Astrocyte (in vitro differentiated cells and primary cell): Measurements from ENCODE around the gene ZSCAN10. TPM values are rescaled to one million over a fixed set of nuclear protein-coding genes. Genes with fewer than 3 reads are reported as not detected.

Source experiments
- DNase-seq: peaks from one replicate; pipeline ENCODE4 v3.0.0-alpha.2; 2010; ENCODE audit warnings: low read depth
- FAIRE-seq: peaks from 2 replicates; lab custom pipeline; 2011; peaks lifted over from hg19 to GRCh38; lab: Jason Lieb, UNC
- H2AFZ ChIP-seq: 2 replicates; pipeline ENCODE4 v1.6.0; 2012; ENCODE audit warnings: low read depth, low read length, inconsistent platforms
- H3K27ac ChIP-seq: 2 replicates; pipeline ENCODE4 v1.5.1; 2011; ENCODE audit warnings: low read depth, low read length, inconsistent platforms
- H3K27me3 ChIP-seq: 2 replicates; pipeline ENCODE4 v1.6.0; 2011; ENCODE audit warnings: low read length, inconsistent platforms; ENCODE audit not compliant: insufficient read depth
- H3K36me3 ChIP-seq: 2 replicates; pipeline ENCODE4 v1.5.1; 2011; ENCODE audit warnings: low read length, inconsistent platforms; ENCODE audit not compliant: insufficient read depth
- H3K4me1 ChIP-seq: 2 replicates; pipeline ENCODE4 v1.5.1; 2011; ENCODE audit warnings: low read length, inconsistent platforms; ENCODE audit not compliant: insufficient read depth
- H3K4me2 ChIP-seq: 2 replicates; pipeline ENCODE4 v1.6.0; 2012; ENCODE audit warnings: low read length, inconsistent platforms
- H3K4me3 ChIP-seq: 2 replicates; pipeline ENCODE4 v1.5.1; 2011; ENCODE audit warnings: low read depth, mild to moderate bottlenecking, low read length, inconsistent platforms; ENCODE audit not compliant: insufficient read depth
- H3K79me2 ChIP-seq: 2 replicates; pipeline ENCODE4 v1.6.0; 2012; ENCODE audit warnings: mild to moderate bottlenecking, low read length, inconsistent platforms; ENCODE audit not compliant: insufficient read depth
- H3K9ac ChIP-seq: 2 replicates; pipeline ENCODE4 v1.6.0; 2012; ENCODE audit warnings: mild to moderate bottlenecking, low read length, inconsistent platforms
- H3K9me3 ChIP-seq: 2 replicates; pipeline ENCODE4 v1.5.1; 2012; ENCODE audit warnings: low read depth, mild to moderate bottlenecking, low read length, inconsistent platforms; ENCODE audit not compliant: insufficient read depth
- H4K20me1 ChIP-seq: 2 replicates; pipeline ENCODE4 v1.6.0; 2012; ENCODE audit warnings: low read length, inconsistent platforms; ENCODE audit not compliant: insufficient read depth
- H3K27ac Mint-ChIP-seq: one replicate; pipeline ENCODE4 v1.8.0; 2021; ENCODE audit warnings: mild to moderate bottlenecking, mixed read lengths; ENCODE audit not compliant: unreplicated experiment
- H3K27me3 Mint-ChIP-seq: one replicate; pipeline ENCODE4 v1.8.0; 2021; ENCODE audit warnings: low read depth, mixed read lengths; ENCODE audit not compliant: unreplicated experiment
- H3K36me3 Mint-ChIP-seq: one replicate; pipeline ENCODE4 v1.8.0; 2021; ENCODE audit warnings: low read depth, mixed read lengths; ENCODE audit not compliant: unreplicated experiment
- H3K4me1 Mint-ChIP-seq: one replicate; pipeline ENCODE4 v1.8.0; 2021; ENCODE audit warnings: low read depth, mixed read lengths; ENCODE audit not compliant: unreplicated experiment
- H3K4me3 Mint-ChIP-seq: one replicate; pipeline ENCODE4 v1.8.0; 2021; ENCODE audit warnings: mild to moderate bottlenecking, moderate library complexity, mixed read lengths; ENCODE audit not compliant: unreplicated experiment
- H3K9me3 Mint-ChIP-seq: one replicate; pipeline ENCODE4 v1.8.0; 2021; ENCODE audit warnings: mild to moderate bottlenecking, mixed read lengths; ENCODE audit not compliant: unreplicated experiment
- EZH2 ChIP-seq: IDR thresholded peaks from 2 replicates; pipeline ENCODE4 v1.6.1; 2012; ENCODE audit warnings: mild to moderate bottlenecking, low read length, inconsistent platforms; ENCODE audit not compliant: insufficient read depth
- total RNA-seq: library from RNA; stranded (reverse); gene quantifications from 2 replicates; pipeline ENCODE4 v1.2.1, GENCODE V29; 2021
- TF ChIP-seq, protein P1 (sequence below): IDR thresholded peaks from 2 replicates; pipeline ENCODE4 v1.5.1; 2011; ENCODE audit warnings: low read depth, mild to moderate bottlenecking, inconsistent platforms, low read length, moderate library complexity; ENCODE audit not compliant: insufficient read depth

ZSCAN10 gene
- total RNA-seq, 1 donor from 2014 or later = 0.25 TPM

DNA sequence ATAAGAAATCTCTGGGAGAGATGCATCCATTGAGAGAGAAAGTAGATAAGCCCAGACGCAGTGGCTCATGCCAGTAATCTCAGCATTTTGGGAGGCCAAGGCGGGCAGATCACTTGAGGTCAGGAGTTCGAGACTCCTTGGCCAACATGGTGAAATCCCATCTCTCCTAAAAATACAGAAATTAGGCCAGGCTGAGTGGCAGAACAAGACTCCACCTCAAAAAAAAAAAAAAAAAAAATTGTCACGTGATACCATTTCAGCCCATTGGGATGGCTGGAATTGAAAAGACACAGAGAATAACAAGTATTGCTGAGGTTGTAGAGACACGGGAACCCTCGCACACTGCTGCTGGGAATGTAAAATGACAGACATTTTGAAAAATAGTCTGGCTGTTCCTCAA is 36.5 kb downstream of the ZSCAN10 start:
- no peak overlapping the region for H3K4me2 ChIP-seq
- Mint-ChIP-seq H3K4me3 (no peak overlapping the region), H3K36me3 (peaks cover under 1% of the 10 kb centered on the region), H3K9me3 (no peaks in the 10 kb centered on the region), H3K4me1 (peaks cover 5% of the 10 kb centered on the region), H3K27me3 (no peaks in the 10 kb centered on the region), H3K27ac (no peak overlapping the region)
- no peaks in the 10 kb centered on the region for H3K79me2 ChIP-seq
- no peak overlapping the region for H2AFZ ChIP-seq
- DNase-seq = no peak
- H3K4me1 ChIP-seq = peaks cover 16% of the 10 kb centered on the region
- no peak overlapping the region for H3K27ac ChIP-seq
- peaks cover 2% of the 10 kb centered on the region for H3K27me3 ChIP-seq
- H3K9me3 ChIP-seq = no peaks in the 10 kb centered on the region
- H4K20me1 ChIP-seq = no peaks in the 10 kb centered on the region
- H3K36me3 ChIP-seq = no peaks in the 10 kb centered on the region
- no peak for FAIRE-seq
- no peak overlapping the region for H3K4me3 ChIP-seq
- no peak overlapping the region for H3K9ac ChIP-seq
- no peak for TF ChIP-seq EZH2
- TF ChIP-seq, protein P1, sequence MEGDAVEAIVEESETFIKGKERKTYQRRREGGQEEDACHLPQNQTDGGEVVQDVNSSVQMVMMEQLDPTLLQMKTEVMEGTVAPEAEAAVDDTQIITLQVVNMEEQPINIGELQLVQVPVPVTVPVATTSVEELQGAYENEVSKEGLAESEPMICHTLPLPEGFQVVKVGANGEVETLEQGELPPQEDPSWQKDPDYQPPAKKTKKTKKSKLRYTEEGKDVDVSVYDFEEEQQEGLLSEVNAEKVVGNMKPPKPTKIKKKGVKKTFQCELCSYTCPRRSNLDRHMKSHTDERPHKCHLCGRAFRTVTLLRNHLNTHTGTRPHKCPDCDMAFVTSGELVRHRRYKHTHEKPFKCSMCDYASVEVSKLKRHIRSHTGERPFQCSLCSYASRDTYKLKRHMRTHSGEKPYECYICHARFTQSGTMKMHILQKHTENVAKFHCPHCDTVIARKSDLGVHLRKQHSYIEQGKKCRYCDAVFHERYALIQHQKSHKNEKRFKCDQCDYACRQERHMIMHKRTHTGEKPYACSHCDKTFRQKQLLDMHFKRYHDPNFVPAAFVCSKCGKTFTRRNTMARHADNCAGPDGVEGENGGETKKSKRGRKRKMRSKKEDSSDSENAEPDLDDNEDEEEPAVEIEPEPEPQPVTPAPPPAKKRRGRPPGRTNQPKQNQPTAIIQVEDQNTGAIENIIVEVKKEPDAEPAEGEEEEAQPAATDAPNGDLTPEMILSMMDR = no peak

DNA sequence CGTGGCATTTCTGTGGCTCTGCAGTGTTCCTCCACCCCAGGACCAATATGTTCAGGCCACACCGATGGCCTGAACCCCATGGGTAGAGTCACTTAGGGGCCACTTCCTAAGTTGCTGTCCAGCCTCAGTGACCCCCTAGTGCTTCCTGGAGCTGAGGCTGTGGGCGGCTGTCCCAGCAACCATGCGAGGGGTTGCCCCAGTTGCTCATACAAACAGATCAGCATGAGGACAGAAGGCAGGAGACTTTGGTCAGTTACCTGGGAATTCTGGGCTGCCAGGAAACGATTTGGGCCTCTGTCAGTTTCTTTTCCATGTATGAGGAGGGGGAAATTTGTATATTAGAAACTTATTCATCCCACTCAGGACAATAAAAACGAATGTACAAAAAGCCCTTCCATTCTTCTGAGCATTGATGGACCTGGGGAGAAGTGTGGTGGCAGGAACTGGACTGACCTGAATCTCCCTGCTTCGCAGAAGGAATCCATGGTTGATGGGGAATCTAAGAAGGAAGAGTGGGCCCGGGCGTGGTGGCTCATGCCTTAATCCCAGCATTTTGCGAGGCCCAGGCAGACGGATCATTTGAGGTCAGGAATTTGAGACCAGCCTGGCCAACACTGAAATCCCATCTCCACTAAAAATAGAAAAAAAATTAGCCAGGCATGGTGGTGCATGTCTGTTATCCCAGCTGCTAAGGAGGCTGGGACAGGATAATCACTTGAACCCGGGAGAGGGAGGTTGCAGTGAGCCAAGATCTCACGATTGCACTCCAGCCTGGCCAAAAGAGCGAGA is 38.6 kb downstream of the ZSCAN10 start:
- H3K36me3 Mint-ChIP-seq = peaks cover 4% of the 10 kb centered on the region
- H3K9me3 Mint-ChIP-seq = no peaks in the 10 kb centered on the region

GRCh38 chr16:3059723-3060242 is 39.3 kb downstream of the ZSCAN10 start:
- H3K27me3 Mint-ChIP-seq = peaks cover 5% of the 10 kb centered on the region
- peak overlapping the region; percentile 73 for H3K4me3 ChIP-seq

More for the DNA sequence above, 38.6 kb downstream of the ZSCAN10 start:
- peaks cover 5% of the 10 kb centered on the region for H3K4me1 Mint-ChIP-seq
- no peak overlapping the region for H2AFZ ChIP-seq
- no peaks in the 10 kb centered on the region for H3K9me3 ChIP-seq
- FAIRE-seq (no peak), DNase-seq (no peak)
- H3K4me3 Mint-ChIP-seq = peak overlapping the region; percentile 84
- no peaks in the 10 kb centered on the region for H3K79me2 ChIP-seq
- peaks cover 2% of the 10 kb centered on the region for H3K27me3 ChIP-seq
- H4K20me1 ChIP-seq = no peaks in the 10 kb centered on the region
- H3K4me2 ChIP-seq = no peak overlapping the region
- H3K4me3 ChIP-seq = no peak overlapping the region
- H3K27me3 Mint-ChIP-seq = peaks cover 3% of the 10 kb centered on the region
- H3K4me1 ChIP-seq = peaks cover 13% of the 10 kb centered on the region
- H3K27ac ChIP-seq = no peak overlapping the region
- peak overlapping the region; percentile 53 for H3K27ac Mint-ChIP-seq
- H3K9ac ChIP-seq = no peak overlapping the region
- TF ChIP-seq EZH2 = no peak
- no peaks in the 10 kb centered on the region for H3K36me3 ChIP-seq

More at GRCh38 chr16:3059723-3060242, 39.3 kb downstream of the ZSCAN10 start:
- peak overlapping the region; percentile 84 for H3K4me3 Mint-ChIP-seq
- Histone ChIP-seq H3K27me3 (peaks cover 2% of the 10 kb centered on the region), H4K20me1 (no peaks in the 10 kb centered on the region), H3K9ac (peak overlapping the region; percentile 85), H3K4me2 (peak overlapping the region; percentile 93), H3K27ac (peak overlapping the region; percentile 42), H3K4me1 (peaks cover 10% of the 10 kb centered on the region), H3K9me3 (no peaks in the 10 kb centered on the region), H3K79me2 (no peaks in the 10 kb centered on the region), H2AFZ (peak overlapping the region; percentile 96), H3K36me3 (no peaks in the 10 kb centered on the region)
- H3K4me1 Mint-ChIP-seq = no peaks in the 10 kb centered on the region
- peak overlapping the region; percentile 19 for H3K27ac Mint-ChIP-seq
- FAIRE-seq = no peak
- DNase-seq = no peak
- TF ChIP-seq, protein P1 = no peak
- no peak for TF ChIP-seq EZH2
- H3K9me3 Mint-ChIP-seq = peaks cover under 1% of the 10 kb centered on the region
- H3K36me3 Mint-ChIP-seq = peaks cover 8% of the 10 kb centered on the region
